H9 (cell line): ENCODE data around the gene DAPL1. TPM values are rescaled to one million over a fixed set of nuclear protein-coding genes. Genes with fewer than 3 reads are reported as not detected.

Experiments used
- DNase-seq: peaks from one replicate; pipeline ENCODE4 v3.0.0-alpha.2; 2017
- H2AFZ ChIP-seq: one replicate; pipeline ENCODE4 v1.6.1; 2013; ENCODE audit warnings: mild to moderate bottlenecking, low read length, control low read depth, moderate library complexity
- H2AK5ac ChIP-seq: 2 replicates; pipeline ENCODE4 v1.6.1; 2013; ENCODE audit warnings: low read length, control low read depth, mixed read lengths; ENCODE audit not compliant: insufficient read length
- H2BK120ac ChIP-seq: one replicate; pipeline ENCODE4 v1.6.1; 2013; ENCODE audit warnings: low read depth, mild to moderate bottlenecking, low read length, control low read depth, inconsistent platforms; ENCODE audit not compliant: poor library complexity, severe bottlenecking
- H2BK12ac ChIP-seq: 2 replicates; pipeline ENCODE4 v1.6.1; 2013; ENCODE audit warnings: low read length, control low read depth, mixed read lengths, low read depth; ENCODE audit not compliant: insufficient read length
- H2BK15ac ChIP-seq: 2 replicates; pipeline ENCODE4 v1.6.1; 2013; ENCODE audit warnings: low read depth, low read length, control low read depth
- H2BK20ac ChIP-seq: one replicate; pipeline ENCODE4 v1.6.1; 2013; ENCODE audit warnings: low read depth, mild to moderate bottlenecking, low read length, control low read depth, inconsistent platforms; ENCODE audit not compliant: poor library complexity, severe bottlenecking
- H2BK5ac ChIP-seq: 2 replicates; pipeline ENCODE4 v1.6.1; 2013; ENCODE audit warnings: low read length, control low read depth, mixed read lengths; ENCODE audit not compliant: insufficient read length
- H3K14ac ChIP-seq: 2 replicates; pipeline ENCODE4 v1.6.1; 2013; ENCODE audit warnings: low read length, control low read depth; ENCODE audit not compliant: insufficient read depth
- H3K18ac ChIP-seq: 2 replicates; pipeline ENCODE4 v1.6.1; 2013; ENCODE audit warnings: low read depth, mild to moderate bottlenecking, mixed read lengths, low read length, control low read depth; ENCODE audit not compliant: insufficient read length
- H3K23ac ChIP-seq: 2 replicates; pipeline ENCODE4 v1.6.1; 2013; ENCODE audit warnings: low read length, control low read depth, mixed read lengths, low read depth; ENCODE audit not compliant: insufficient read length
- H3K23me2 ChIP-seq: 2 replicates; pipeline ENCODE4 v1.6.1; 2013; ENCODE audit warnings: low read depth, mild to moderate bottlenecking, mixed read lengths, low read length, control low read depth; ENCODE audit not compliant: insufficient read length, poor library complexity, severe bottlenecking
- H3K27ac ChIP-seq: 2 replicates; pipeline ENCODE4 v1.5.1; 2013; ENCODE audit warnings: low read length, control low read depth, mixed read lengths, low read depth; ENCODE audit not compliant: insufficient read length
- H3K27me3 ChIP-seq: 2 replicates; pipeline ENCODE4 v1.6.1; 2013; ENCODE audit warnings: low read length, control low read depth, inconsistent platforms; ENCODE audit not compliant: insufficient read depth
- H3K4ac ChIP-seq: 2 replicates; pipeline ENCODE4 v1.6.1; 2013; ENCODE audit warnings: low read depth, mild to moderate bottlenecking, control low read depth, inconsistent platforms, low read length, moderate library complexity
- H3K4me1 ChIP-seq: 2 replicates; pipeline ENCODE4 v1.6.1; 2013; ENCODE audit warnings: low read length, control low read depth, inconsistent platforms; ENCODE audit not compliant: insufficient read depth
- H3K4me2 ChIP-seq: 2 replicates; pipeline ENCODE4 v1.6.1; 2013; ENCODE audit warnings: low read length, control low read depth, mixed read lengths; ENCODE audit not compliant: insufficient read length, insufficient read depth
- H3K56ac ChIP-seq: 2 replicates; pipeline ENCODE4 v1.6.1; 2013; ENCODE audit warnings: low read depth, mild to moderate bottlenecking, mixed read lengths, low read length, control low read depth; ENCODE audit not compliant: insufficient read length
- H3K79me1 ChIP-seq: 2 replicates; pipeline ENCODE4 v1.6.1; 2013; ENCODE audit warnings: low read depth, mild to moderate bottlenecking, moderate library complexity, low read length, control low read depth, inconsistent platforms; ENCODE audit not compliant: insufficient read depth, poor library complexity, severe bottlenecking
- H3K79me2 ChIP-seq: 2 replicates; pipeline ENCODE4 v1.6.1; 2013; ENCODE audit warnings: low read length, control low read depth, inconsistent platforms; ENCODE audit not compliant: insufficient read depth
- H3K9ac ChIP-seq: 2 replicates; pipeline ENCODE4 v1.6.1; 2013; ENCODE audit warnings: low read length, control low read depth, mixed read lengths; ENCODE audit not compliant: insufficient read length; ENCODE audit errors: extremely low read depth
- H3K9me3 ChIP-seq: one replicate; pipeline ENCODE4 v1.6.1; 2013; ENCODE audit warnings: low read depth, low read length, inconsistent platforms; ENCODE audit not compliant: control insufficient read depth
- H3T11ph ChIP-seq: one replicate; pipeline ENCODE4 v1.6.1; 2013; ENCODE audit warnings: mild to moderate bottlenecking, low read length, control low read depth, inconsistent platforms
- H4K20me1 ChIP-seq: one replicate; pipeline ENCODE4 v1.6.1; 2013; ENCODE audit not compliant: control insufficient read depth, insufficient read length, insufficient read depth
- H4K5ac ChIP-seq: 2 replicates; pipeline ENCODE4 v1.6.1; 2013; ENCODE audit warnings: low read depth, mild to moderate bottlenecking, mixed read lengths, low read length, control low read depth; ENCODE audit not compliant: insufficient read length
- H4K8ac ChIP-seq: replicated peaks from 2 replicates; pipeline ENCODE4 v1.6.1; 2013; ENCODE audit warnings: low read length, control low read depth, mixed read lengths, low read depth; ENCODE audit not compliant: insufficient read length
- H4K91ac ChIP-seq: 2 replicates; pipeline ENCODE4 v1.6.1; 2013; ENCODE audit warnings: low read depth, mild to moderate bottlenecking, moderate library complexity, mixed read lengths, low read length, control low read depth; ENCODE audit not compliant: insufficient read length
- H3K27ac Mint-ChIP-seq, 3 experiments: 2 replicates in 2 of 3; 3 replicates in 1 of 3; pipeline ENCODE4 v1.8.0; 2020 to 2021; ENCODE audit warnings: mixed read lengths in 3 of 3, mild to moderate bottlenecking in 1 of 3, moderate library complexity in 1 of 3
- H3K27me3 Mint-ChIP-seq: 2 replicates; pipeline ENCODE4 v1.8.0; 2021; ENCODE audit warnings: low read depth, mild to moderate bottlenecking, moderate library complexity, mixed read lengths
- H3K36me3 Mint-ChIP-seq, 3 experiments: 2 replicates in 2 of 3; 3 replicates in 1 of 3; pipeline ENCODE4 v1.8.0; 2020 to 2021; ENCODE audit warnings: low read depth in 3 of 3, mixed read lengths in 3 of 3; ENCODE audit not compliant: insufficient read depth in 1 of 3
- H3K4me1 Mint-ChIP-seq, 2 experiments: 2 replicates each; pipeline ENCODE4 v1.8.0; 2020; ENCODE audit warnings: mixed read lengths in 2 of 2
- H3K4me3 Mint-ChIP-seq, 2 experiments: 2 replicates in 1 of 2; 3 replicates in 1 of 2; pipeline ENCODE4 v1.8.0; 2020 to 2021; ENCODE audit warnings: mild to moderate bottlenecking in 2 of 2, mixed read lengths in 2 of 2, moderate library complexity in 1 of 2
- H3K9me3 Mint-ChIP-seq, 2 experiments: 2 replicates in 1 of 2; 3 replicates in 1 of 2; pipeline ENCODE4 v1.8.0; 2020; ENCODE audit warnings: mild to moderate bottlenecking in 2 of 2, mixed read lengths in 2 of 2, moderate library complexity in 1 of 2
- WGBS: extraction: QIAGEN DNeasy Blood & Tissue Kit; methylation state at CpG from one replicate; pipeline ENCODE4 v1.1.7; 2013; ENCODE audit warnings: missing lambda C conversion rate, low lambda C conversion rate, mixed read lengths; ENCODE audit not compliant: insufficient read length; ENCODE audit errors: extremely low coverage; 5-methylcytosine and 5-hydroxymethylcytosine counted together
- total RNA-seq: library from RNA; stranded (reverse); gene quantifications from 2 replicates; pipeline ENCODE4 v1.2.1, GENCODE V29; 2021
- TF ChIP-seq, protein P1 (sequence below): fragments of 200-600 bp; sonication (generic); conservative IDR thresholded peaks from 3 replicates; pipeline ENCODE4 v1.8.0; 2021; ENCODE audit warnings: antibody characterized with exemption, mild to moderate bottlenecking

DAPL1 gene
- total RNA-seq, 1 experiment from 2014 or later, result not detected

DNA sequence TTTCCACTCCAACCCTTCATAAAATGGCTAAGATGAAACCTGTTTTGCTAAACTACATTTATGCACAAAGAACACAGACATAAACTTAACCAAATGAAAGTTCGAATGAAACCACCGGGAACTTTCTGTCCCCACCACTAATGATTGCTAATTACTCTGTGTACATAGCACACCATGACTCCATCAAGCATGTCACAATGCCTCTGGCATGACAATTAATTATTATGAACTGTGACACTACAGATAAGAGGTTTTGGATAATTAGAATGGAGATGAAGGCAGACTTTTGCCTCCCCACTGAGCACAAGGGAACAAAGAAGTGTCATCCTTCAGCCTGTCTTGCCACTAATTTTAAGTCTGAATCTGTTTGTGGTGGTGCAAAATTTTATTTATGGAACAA, 1.5 kb downstream of the DAPL1 start:
- H3K9me3 Mint-ChIP-seq, result no peaks in the 10 kb centered on the region
- H3K27me3 Mint-ChIP-seq, result peaks cover 4% of the 10 kb centered on the region
- Histone ChIP-seq H3K4me2 (no peak overlapping the region), H3K27me3 (no peaks in the 10 kb centered on the region), H4K91ac (no peak overlapping the region), H3K23me2 (no peaks in the 10 kb centered on the region), H3K9ac (no peak overlapping the region), H3K9me3 (no peaks in the 10 kb centered on the region), H3K79me1 (no peaks in the 10 kb centered on the region), H3K4me1 (peaks cover 4% of the 10 kb centered on the region; the same call in 1 of the 2 replicates), H2AK5ac (no peak overlapping the region), H4K20me1 (no peaks in the 10 kb centered on the region), H4K5ac (no peak overlapping the region), H4K8ac (no peak overlapping the region), H3K4ac (no peak overlapping the region), H3K23ac (no peak overlapping the region), H3K27ac (no peak overlapping the region), H3K18ac (no peak overlapping the region), H2BK120ac (no peak overlapping the region), H2BK12ac (no peak overlapping the region), H2AFZ (no peak overlapping the region), H2BK20ac (no peak overlapping the region), H2BK15ac (no peak overlapping the region), H3K79me2 (no peaks in the 10 kb centered on the region), H2BK5ac (no peak overlapping the region), H3K56ac (no peak overlapping the region), H3T11ph (no peak overlapping the region), H3K14ac (no peak overlapping the region)
- H3K4me3 Mint-ChIP-seq, result no peak overlapping the region
- DNase-seq, result no peak
- WGBS, result no CpG with 5 or more reads among the region's 2 CpGs
- TF ChIP-seq, protein P1, sequence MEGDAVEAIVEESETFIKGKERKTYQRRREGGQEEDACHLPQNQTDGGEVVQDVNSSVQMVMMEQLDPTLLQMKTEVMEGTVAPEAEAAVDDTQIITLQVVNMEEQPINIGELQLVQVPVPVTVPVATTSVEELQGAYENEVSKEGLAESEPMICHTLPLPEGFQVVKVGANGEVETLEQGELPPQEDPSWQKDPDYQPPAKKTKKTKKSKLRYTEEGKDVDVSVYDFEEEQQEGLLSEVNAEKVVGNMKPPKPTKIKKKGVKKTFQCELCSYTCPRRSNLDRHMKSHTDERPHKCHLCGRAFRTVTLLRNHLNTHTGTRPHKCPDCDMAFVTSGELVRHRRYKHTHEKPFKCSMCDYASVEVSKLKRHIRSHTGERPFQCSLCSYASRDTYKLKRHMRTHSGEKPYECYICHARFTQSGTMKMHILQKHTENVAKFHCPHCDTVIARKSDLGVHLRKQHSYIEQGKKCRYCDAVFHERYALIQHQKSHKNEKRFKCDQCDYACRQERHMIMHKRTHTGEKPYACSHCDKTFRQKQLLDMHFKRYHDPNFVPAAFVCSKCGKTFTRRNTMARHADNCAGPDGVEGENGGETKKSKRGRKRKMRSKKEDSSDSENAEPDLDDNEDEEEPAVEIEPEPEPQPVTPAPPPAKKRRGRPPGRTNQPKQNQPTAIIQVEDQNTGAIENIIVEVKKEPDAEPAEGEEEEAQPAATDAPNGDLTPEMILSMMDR, result no peak
- no peaks in the 10 kb centered on the region for H3K36me3 Mint-ChIP-seq
- H3K27ac Mint-ChIP-seq, result no peak overlapping the region
- H3K4me1 Mint-ChIP-seq, result peaks cover 18 to 22% of the 10 kb centered on the region in 2 experiments
